ENCODE data around the gene MBTPS1. TPM values are rescaled to one million over a fixed set of nuclear protein-coding genes. Genes with fewer than 3 reads are reported as not detected.
A peak's percentile ranks its signal among the peaks of the same experiment; 100 is the strongest.

The MBTPS1 gene
- total and polyA plus RNA-seq, 2 experiments from 2014 or later: 61.0 to 69.7 TPM

DNA sequence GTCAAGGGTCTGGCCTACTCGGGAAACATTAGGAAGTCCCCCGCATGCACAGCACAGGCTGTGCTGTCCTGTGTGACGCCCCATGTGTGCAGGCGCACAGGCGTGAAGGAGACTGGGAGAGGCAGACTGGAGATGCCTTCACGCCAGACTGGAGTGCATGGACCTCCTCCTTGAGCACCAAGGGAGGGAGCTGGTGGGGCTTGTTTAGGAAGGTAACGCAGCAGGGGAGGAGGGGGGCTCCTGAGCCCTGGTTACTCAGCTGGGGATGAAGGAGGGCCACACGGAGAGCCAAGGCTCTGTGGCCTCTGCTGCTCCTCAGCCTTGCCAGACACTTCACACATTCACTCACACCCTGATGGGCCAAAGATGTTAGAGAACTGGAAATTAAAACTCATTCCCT is 20.5 kb upstream of the MBTPS1 start:
- Histone ChIP-seq H3K4me3 (no peak overlapping the region), H3K4me1 (ENCODE audit: low read depth) (peaks cover 37% of the 10 kb centered on the region), H3K36me3 (no peaks in the 10 kb centered on the region), H3K27me3 (no peaks in the 10 kb centered on the region), H3K27ac (peak overlapping the region; percentile 97), H3K9me3 (ENCODE audit: low read depth) (no peaks in the 10 kb centered on the region)
- no peak for TF ChIP-seq CTCF (IDR thresholded peaks at IDR 0.05; ENCODE audit: low read depth, low read length)
- no peak for DNase-seq (ENCODE audit: low read depth in 1 of 2, low spot score in 1 of 2)

GRCh38 chr16:84136331-84137125 is 19.8 kb upstream of the MBTPS1 start:
- H3K27me3 ChIP-seq: no peaks in the 10 kb centered on the region

GRCh38 chr16:84132527-84133285 is 16.0 kb upstream of the MBTPS1 start:
- peaks cover 14% of the 10 kb centered on the region for H3K4me1 ChIP-seq (ENCODE audit: low read depth)
- H3K9me3 ChIP-seq (ENCODE audit: low read depth): no peaks in the 10 kb centered on the region
- no peak for DNase-seq (ENCODE audit: low read depth in 1 of 2, low spot score in 1 of 2)
- no peak for TF ChIP-seq CTCF (IDR thresholded peaks at IDR 0.05; ENCODE audit: low read depth, low read length)
- peaks cover 29% of the 10 kb centered on the region for H3K36me3 ChIP-seq
- no peak overlapping the region for H3K27ac ChIP-seq
- no peaks in the 10 kb centered on the region for H3K27me3 ChIP-seq
- no peak overlapping the region for H3K4me3 ChIP-seq

More at GRCh38 chr16:84136331-84137125, 19.8 kb upstream of the MBTPS1 start:
- no peaks in the 10 kb centered on the region for H3K9me3 ChIP-seq (ENCODE audit: low read depth)
- H3K36me3 ChIP-seq: no peaks in the 10 kb centered on the region
- no peak for TF ChIP-seq CTCF (IDR thresholded peaks at IDR 0.05; ENCODE audit: low read depth, low read length)
- no peak overlapping the region for H3K4me3 ChIP-seq
- peak overlapping the region; percentile 97 for H3K27ac ChIP-seq
- no peak for DNase-seq (ENCODE audit: low read depth in 1 of 2, low spot score in 1 of 2)
- H3K4me1 ChIP-seq (ENCODE audit: low read depth): peaks cover 37% of the 10 kb centered on the region

- Histone ChIP-seq H3K4me3 (no peak overlapping the region), H3K9me3 (ENCODE audit: low read depth) (no peaks in the 10 kb centered on the region), H3K4me1 (ENCODE audit: low read depth) (no peaks in the 10 kb centered on the region), H3K36me3 (peaks cover 31% of the 10 kb centered on the region), H3K27ac (no peak overlapping the region), H3K27me3 (no peaks in the 10 kb centered on the region)
- no peak for DNase-seq (ENCODE audit: low read depth in 1 of 2, low spot score in 1 of 2)
- no peak for TF ChIP-seq CTCF (IDR thresholded peaks at IDR 0.05; ENCODE audit: low read depth, low read length)
Measured at GRCh38 chr16:84131117-84131516, 14.4 kb upstream of the MBTPS1 start.

- no peak for DNase-seq (ENCODE audit: low read depth in 1 of 2, low spot score in 1 of 2)
- no peak for TF ChIP-seq CTCF (IDR thresholded peaks at IDR 0.05; ENCODE audit: low read depth, low read length)
- Histone ChIP-seq H3K36me3 (peaks cover 45% of the 10 kb centered on the region), H3K27ac (no peak overlapping the region), H3K4me1 (ENCODE audit: low read depth) (no peaks in the 10 kb centered on the region), H3K4me3 (no peak overlapping the region), H3K9me3 (ENCODE audit: low read depth) (no peaks in the 10 kb centered on the region), H3K27me3 (no peaks in the 10 kb centered on the region)
Measured at GRCh38 chr16:84124257-84125073, 7.7 kb upstream of the MBTPS1 start.

All from cardiac muscle cell (in vitro differentiated cells and primary cell).